A549 (cell line): ENCODE results near the gene EAF2.

ENCODE experiments used
- CHD2 ChIP-seq: fragments of 150-350 bp; IDR thresholded peaks from 2 replicates; pipeline ENCODE4 v1.6.1; 2014; ENCODE audit warnings: low read length; ENCODE audit not compliant: partially characterized antibody
- CTCF ChIP-seq: fragments of >200 bp; sonication (Bioruptor Twin); formaldehyde crosslinking; IDR thresholded peaks from 3 replicates; pipeline ENCODE4 v1.5.1; 2016
- EHMT2 ChIP-seq: fragments of 200-600 bp; sonication (generic); IDR thresholded peaks from 2 replicates; pipeline ENCODE4 v1.6.1; 2016; ENCODE audit warnings: antibody characterized with exemption, low read depth, mild to moderate bottlenecking, moderate library complexity
- EP300 ChIP-seq, 2 experiments: fragments of >200 bp; sonication (Bioruptor Twin); formaldehyde crosslinking; IDR thresholded peaks; 2 replicates in 1 of 2; 3 replicates in 1 of 2; pipeline ENCODE4 v1.6.1; 2016 to 2017
- HMGXB4 ChIP-seq: fragments of 250-450 bp; sonication (Bioruptor Pico); IDR thresholded peaks from 2 replicates; pipeline ENCODE4 v1.5.0; 2021; ENCODE audit warnings: mild to moderate bottlenecking, moderate library complexity, borderline replicate concordance
- KDM5A ChIP-seq: fragments of 200-600 bp; sonication (generic); IDR thresholded peaks from 2 replicates; pipeline ENCODE4 v1.6.1; 2016; ENCODE audit warnings: antibody characterized with exemption, mild to moderate bottlenecking
- MAFK ChIP-seq: fragments of 450-650 bp; IDR thresholded peaks from 2 replicates; pipeline ENCODE4 v1.6.1; 2014; ENCODE audit not compliant: partially characterized antibody
- MAX ChIP-seq: IDR thresholded peaks from 2 replicates; pipeline ENCODE4 v1.6.1; 2012
- POLR2A ChIP-seq: IDR thresholded peaks from 2 replicates; pipeline ENCODE4 v1.6.1; 2012; ENCODE audit warnings: mild to moderate bottlenecking, low read length
- RAD21 ChIP-seq, 2 experiments: fragments of >200 bp in 1 of 2; sonication (Bioruptor Twin) in 1 of 2; formaldehyde crosslinking in 1 of 2; IDR thresholded peaks in 1 of 2; conservative IDR thresholded peaks in 1 of 2; 2 replicates in 1 of 2; 3 replicates in 1 of 2; pipeline ENCODE4 v1.6.1; 2012 to 2018; ENCODE audit warnings: inconsistent platforms in 1 of 2
- REST ChIP-seq: fragments of 200-600 bp; sonication (generic); IDR thresholded peaks from 2 replicates; pipeline ENCODE4 v1.6.1; 2016; ENCODE audit warnings: antibody characterized with exemption, mild to moderate bottlenecking, moderate library complexity

GRCh38 chr3:121924734-121925133 is 89.7 kb downstream of the EAF2 start:
- TF ChIP-seq MAX (no peak), CTCF (no peak), REST (no peak), RAD21 (conservative IDR thresholded peaks at IDR 0.05 in 1 of 2, IDR thresholded peaks at IDR 0.05 in 1 of 2) (no peak), POLR2A (no peak), MAFK (no peak), HMGXB4 (CRISPR knock-in tag) (no peak), EP300 (IDR thresholded peaks at IDR 0.05) (no peak), EHMT2 (no peak), KDM5A (no peak), CHD2 (no peak)
